OCI-LY1 (cell line): Measurements from ENCODE around the gene LRRN3.

Experiments used
- EZH2 ChIP-seq: fragments of 200-600 bp; sonication (generic), shearing (Covaris generic); IDR thresholded peaks from 2 replicates; pipeline ENCODE4 v1.8.0; 2017; ENCODE audit warnings: borderline replicate concordance, mixed run types, mild to moderate bottlenecking, antibody characterized with exemption, low read length, moderate library complexity, mixed read lengths
- TF ChIP-seq, protein P1 (sequence below): fragments of 200-600 bp; sonication (generic), shearing (Covaris generic); IDR thresholded peaks from 2 replicates; pipeline ENCODE4 v1.5.1; 2017; ENCODE audit warnings: mild to moderate bottlenecking, antibody characterized with exemption, low read length, moderate library complexity, mixed read lengths

DNA sequence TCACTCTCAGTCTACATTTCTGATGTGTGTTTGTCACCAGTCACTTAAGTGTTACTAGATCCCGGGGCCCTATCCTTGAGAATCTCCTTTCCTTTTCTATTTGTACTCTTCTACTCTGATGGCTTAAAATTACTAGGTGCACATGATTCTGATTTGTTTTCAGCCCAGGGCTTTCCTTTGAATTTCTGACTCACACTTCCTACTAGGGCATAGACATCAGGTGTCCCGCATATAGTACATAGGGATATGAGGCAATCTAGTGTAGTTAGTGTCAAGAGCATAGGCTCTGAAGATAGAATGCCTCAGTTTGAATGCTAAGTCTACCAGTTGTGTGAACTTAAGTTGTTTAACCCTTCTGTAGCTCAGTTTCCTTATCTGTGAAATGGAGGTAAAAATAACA lies 49.4 kb upstream of the LRRN3 start:
- no peak for TF ChIP-seq EZH2
- TF ChIP-seq, protein P1, sequence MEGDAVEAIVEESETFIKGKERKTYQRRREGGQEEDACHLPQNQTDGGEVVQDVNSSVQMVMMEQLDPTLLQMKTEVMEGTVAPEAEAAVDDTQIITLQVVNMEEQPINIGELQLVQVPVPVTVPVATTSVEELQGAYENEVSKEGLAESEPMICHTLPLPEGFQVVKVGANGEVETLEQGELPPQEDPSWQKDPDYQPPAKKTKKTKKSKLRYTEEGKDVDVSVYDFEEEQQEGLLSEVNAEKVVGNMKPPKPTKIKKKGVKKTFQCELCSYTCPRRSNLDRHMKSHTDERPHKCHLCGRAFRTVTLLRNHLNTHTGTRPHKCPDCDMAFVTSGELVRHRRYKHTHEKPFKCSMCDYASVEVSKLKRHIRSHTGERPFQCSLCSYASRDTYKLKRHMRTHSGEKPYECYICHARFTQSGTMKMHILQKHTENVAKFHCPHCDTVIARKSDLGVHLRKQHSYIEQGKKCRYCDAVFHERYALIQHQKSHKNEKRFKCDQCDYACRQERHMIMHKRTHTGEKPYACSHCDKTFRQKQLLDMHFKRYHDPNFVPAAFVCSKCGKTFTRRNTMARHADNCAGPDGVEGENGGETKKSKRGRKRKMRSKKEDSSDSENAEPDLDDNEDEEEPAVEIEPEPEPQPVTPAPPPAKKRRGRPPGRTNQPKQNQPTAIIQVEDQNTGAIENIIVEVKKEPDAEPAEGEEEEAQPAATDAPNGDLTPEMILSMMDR = no peak
